Cerebellar nuclear complex (tissue), 1 donor: ENCODE measurements around the gene ALPP.
"Not testable (repeated sequence)": the region's sequence is repeated elsewhere in the genome, so short reads cannot be mapped to it uniquely, and the experiment has no call there.

Source experiments
- DNase-seq, 2 experiments: peaks; one replicate each; lab custom pipeline; 2025; lab: John Stamatoyannopoulos, UW

ALPP gene

GRCh38 chr2:232406556-232407310 is 28.2 kb downstream of the ALPP start, which contains the start of gene ALPG:
ALPG (plus strand) TSS chr2:232406844; CDS start chr2:232406895, 51 bp downstream.
- no peak for DNase-seq

GRCh38 chr2:232407428-232408150 is 29.0 kb downstream of the ALPP start:
- not testable (repeated sequence) for DNase-seq

- not testable (repeated sequence) for DNase-seq
Observed at GRCh38 chr2:232408269-232408668, 29.7 kb downstream of the ALPP start.

- not testable (repeated sequence) for DNase-seq
Observed at GRCh38 chr2:232409617-232410016, 31.1 kb downstream of the ALPP start.

- no peak for DNase-seq
Observed at GRCh38 chr2:232410238-232410900, 31.8 kb downstream of the ALPP start.

- no peak for DNase-seq
Observed at GRCh38 chr2:232411901-232412629, 33.5 kb downstream of the ALPP start.

GRCh38 chr2:232412986-232413385 is 34.4 kb downstream of the ALPP start:
- no peak for DNase-seq

GRCh38 chr2:232415138-232415690 is 36.7 kb downstream of the ALPP start:
- no peak for DNase-seq

- DNase-seq = no peak
Observed at GRCh38 chr2:232415736-232416520, 37.4 kb downstream of the ALPP start.

- no peak for DNase-seq
Observed at GRCh38 chr2:232416521-232417470, 38.2 kb downstream of the ALPP start.

GRCh38 chr2:232417489-232417888 is 38.9 kb downstream of the ALPP start:
- DNase-seq = no peak

GRCh38 chr2:232418056-232418455 is 39.5 kb downstream of the ALPP start:
- DNase-seq = no peak

- no peak for DNase-seq
Observed at GRCh38 chr2:232418466-232419244, 40.1 kb downstream of the ALPP start.

- DNase-seq = no peak
Observed at GRCh38 chr2:232419245-232420072, 40.9 kb downstream of the ALPP start.

- no peak for DNase-seq
Observed at GRCh38 chr2:232420073-232420454, 41.5 kb downstream of the ALPP start.

- DNase-seq = no peak
Observed at GRCh38 chr2:232420463-232421188, 42.1 kb downstream of the ALPP start.

- DNase-seq = no peak
Observed at GRCh38 chr2:232421189-232421785, 42.7 kb downstream of the ALPP start.
